ENCODE data around the gene ACADSB.

Gene ACADSB

DNA sequence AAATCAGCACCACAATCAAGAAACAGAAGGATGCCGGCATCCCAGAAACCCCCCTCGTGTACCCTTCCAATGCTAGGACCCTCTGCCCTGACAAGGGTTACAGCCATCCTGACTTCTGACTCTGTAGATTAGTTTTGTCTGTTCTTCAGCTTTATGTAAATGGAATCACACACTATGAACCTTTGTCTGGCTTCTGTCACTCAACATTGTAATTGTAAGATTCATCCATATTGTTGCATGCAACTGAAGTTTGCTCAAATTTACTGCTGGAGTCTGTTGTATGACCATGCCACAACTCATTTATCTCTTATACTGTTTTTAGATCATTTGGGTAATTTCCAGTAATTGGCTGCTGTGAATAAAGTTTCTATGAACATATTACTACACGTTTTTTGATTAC lies 8.7 kb upstream of the ACADSB start:
- DNase-seq (ENCODE audit: insufficient read length, low spot score) (no peak), FAIRE-seq (no peak)

- DNase-seq (ENCODE audit: insufficient read length, low spot score) (no peak), FAIRE-seq (no peak)
Observed at GRCh38 chr10:123001370-123001769, 7.4 kb upstream of the ACADSB start.

- no peak for DNase-seq (ENCODE audit: insufficient read length, low spot score)
- no peak for FAIRE-seq
Observed at GRCh38 chr10:123004298-123004697, 4.5 kb upstream of the ACADSB start.

GRCh38 chr10:123007558-123008354 lies 1.1 kb upstream of the ACADSB start:
- DNase-seq (ENCODE audit: insufficient read length, low spot score) = no peak
- no peak for FAIRE-seq

GRCh38 chr10:123009105-123009820 lies 457 bp downstream of the ACADSB start:
- FAIRE-seq = no peak

GRCh38 chr10:123011987-123012386 lies 3.2 kb downstream of the ACADSB start:
- DNase-seq (ENCODE audit: insufficient read length, low spot score) = no peak
- no peak for FAIRE-seq

More at GRCh38 chr10:123009105-123009820, 457 bp downstream of the ACADSB start:
- DNase-seq (ENCODE audit: insufficient read length, low spot score) = no peak

DNA sequence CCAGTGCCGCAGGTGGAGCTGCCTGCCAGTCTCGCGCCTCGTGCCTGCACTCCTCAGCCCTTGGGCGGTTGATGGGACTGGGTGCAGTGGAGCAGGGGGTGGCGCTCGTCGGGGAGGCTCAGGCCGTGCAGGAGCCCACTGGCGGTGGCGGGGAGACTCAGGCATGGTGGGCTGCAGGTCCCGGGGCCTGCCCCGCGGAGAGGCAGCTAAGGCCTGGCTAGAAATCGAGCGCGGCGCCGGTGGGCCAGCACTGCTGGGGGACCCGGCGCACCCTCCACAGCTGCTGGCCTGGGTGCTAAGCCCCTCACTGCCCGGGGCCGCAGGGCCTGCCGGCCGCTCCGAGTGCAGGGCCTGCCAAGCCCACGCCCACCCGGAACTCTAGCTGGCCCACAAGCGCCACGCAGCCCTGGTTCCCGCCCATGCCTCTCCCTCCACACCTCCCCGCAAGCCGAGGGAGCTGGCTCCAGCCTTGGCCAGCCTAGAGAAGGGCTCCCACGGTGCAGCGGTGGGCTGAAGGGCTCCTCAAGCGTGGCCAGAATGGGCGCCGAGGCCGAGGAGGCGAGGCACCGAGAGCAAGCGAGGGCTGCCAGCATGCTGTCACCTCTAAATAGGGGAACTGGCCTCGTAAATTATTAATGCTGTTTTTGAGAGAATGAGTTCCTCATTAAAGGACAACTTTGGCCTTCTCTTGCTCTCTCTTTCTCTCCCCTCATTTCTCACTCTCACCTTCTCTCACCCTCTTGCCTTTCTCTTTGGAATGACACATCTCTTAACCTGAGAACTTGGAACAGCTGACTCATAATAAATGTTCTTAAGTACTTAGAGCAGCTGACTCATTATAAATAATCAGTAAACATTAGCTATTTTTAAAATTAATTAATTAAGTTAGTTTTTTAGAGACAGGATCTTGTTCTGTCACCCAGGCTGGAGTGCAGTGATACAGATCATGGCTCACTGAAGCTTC lies 4.9 kb downstream of the ACADSB start:
- FAIRE-seq = no peak
- DNase-seq (ENCODE audit: insufficient read length, low spot score) = no peak

GRCh38 chr10:123014772-123015171 lies 6.0 kb downstream of the ACADSB start:
- no peak for FAIRE-seq
- no peak for DNase-seq (ENCODE audit: insufficient read length, low spot score)

DNA sequence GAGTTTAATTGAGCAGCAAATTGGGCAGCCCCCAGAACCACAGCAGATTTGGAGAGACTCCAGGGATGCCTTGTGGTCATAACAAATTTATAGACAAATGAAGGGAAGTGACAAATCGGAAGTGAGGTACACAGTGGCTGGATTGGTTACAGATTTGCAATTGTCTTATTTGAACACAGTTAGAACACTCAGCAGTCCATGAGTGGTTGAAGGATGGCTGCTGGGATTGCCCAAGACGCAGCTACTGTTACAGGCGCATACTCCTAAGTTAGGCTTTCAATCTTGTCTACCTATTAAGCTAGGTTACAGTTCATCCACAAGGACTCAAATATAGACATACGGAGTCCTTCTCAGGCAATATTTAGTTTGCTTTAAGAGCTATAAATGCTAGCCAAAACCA lies 7.4 kb downstream of the ACADSB start:
- no peak for FAIRE-seq
- no peak for DNase-seq (ENCODE audit: insufficient read length, low spot score)

DNA sequence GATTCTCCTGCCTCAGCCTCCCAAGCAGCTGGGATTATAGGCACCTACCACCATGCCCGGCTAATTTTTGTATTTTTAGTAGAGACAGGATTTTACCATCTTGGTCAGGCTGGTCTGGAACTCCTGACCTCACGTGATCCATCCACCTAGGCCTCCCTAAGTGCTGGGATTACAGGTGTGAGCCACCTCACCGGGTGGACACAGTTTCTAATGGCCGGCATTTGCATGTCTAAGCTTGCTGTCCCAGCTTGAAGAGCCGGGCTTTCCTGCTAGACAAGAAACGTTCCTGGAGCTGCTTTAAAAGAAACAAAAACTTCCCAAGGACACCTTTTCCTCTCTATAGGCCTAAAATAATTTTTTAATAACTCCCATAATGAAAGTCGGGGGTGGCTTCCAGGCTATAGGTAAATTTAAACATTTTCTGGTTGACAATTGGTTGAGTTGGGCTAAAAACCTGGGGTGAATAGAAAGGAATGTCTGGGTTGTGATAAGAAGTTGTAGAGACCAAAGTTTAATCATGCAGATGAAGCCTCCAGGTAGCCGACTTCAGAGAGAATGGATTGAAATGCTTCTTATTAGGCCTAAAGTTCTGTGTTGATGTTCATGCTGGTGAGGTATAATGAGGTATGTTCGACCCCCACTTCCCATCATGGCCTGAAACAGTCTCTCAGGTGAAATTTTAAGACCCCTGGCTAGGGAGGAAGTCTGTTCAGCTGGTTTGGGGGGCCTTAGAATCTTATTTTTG lies 8.8 kb downstream of the ACADSB start:
- DNase-seq (ENCODE audit: insufficient read length, low spot score) (no peak), FAIRE-seq (no peak)

DNA sequence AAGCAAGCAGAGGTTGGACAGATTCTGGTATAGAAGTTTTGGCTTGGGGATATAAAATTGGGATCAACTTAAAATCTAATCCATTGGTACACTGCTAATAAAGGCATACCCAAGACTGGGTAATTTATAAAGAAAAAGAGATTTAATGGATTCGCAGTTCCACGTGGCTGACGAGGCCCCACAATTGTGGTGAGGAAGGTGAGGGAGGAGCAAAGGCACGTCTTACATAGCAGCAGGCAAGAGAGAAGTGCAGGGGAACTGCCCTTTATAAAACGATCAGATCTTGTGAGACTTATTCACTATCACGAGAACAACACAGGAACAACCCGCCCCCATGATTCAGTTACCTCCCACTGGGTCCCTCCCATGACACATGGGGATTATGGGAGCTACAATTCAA lies 9.7 kb downstream of the ACADSB start:
- FAIRE-seq = no peak

DNA sequence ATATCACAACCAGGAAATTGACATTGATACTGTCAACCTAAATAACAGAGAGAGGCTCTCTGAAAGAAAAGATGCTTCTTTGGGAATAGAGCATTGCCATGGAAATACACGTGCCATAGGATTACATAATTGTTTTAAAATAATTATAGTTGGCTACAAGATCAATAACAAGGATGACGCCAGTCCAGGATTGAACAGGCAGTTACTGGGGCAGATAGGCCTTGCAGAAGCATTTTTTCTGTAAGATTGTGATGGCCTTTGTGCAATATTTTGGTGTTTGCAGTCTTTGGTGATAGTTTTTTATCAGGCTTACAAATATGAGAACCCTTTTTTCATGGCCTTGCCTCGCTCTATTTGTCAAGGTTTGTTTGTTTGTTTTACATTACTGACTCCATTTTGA lies 10.5 kb downstream of the ACADSB start:
- no peak for FAIRE-seq

More for the DNA sequence above, 9.7 kb downstream of the ACADSB start:
- DNase-seq (ENCODE audit: insufficient read length, low spot score) = no peak

GRCh38 chr10:123019941-123020703 lies 11.3 kb downstream of the ACADSB start:
- DNase-seq (ENCODE audit: insufficient read length, low spot score) (no peak), FAIRE-seq (no peak)

More for the DNA sequence above, 10.5 kb downstream of the ACADSB start:
- no peak for DNase-seq (ENCODE audit: insufficient read length, low spot score)

DNA sequence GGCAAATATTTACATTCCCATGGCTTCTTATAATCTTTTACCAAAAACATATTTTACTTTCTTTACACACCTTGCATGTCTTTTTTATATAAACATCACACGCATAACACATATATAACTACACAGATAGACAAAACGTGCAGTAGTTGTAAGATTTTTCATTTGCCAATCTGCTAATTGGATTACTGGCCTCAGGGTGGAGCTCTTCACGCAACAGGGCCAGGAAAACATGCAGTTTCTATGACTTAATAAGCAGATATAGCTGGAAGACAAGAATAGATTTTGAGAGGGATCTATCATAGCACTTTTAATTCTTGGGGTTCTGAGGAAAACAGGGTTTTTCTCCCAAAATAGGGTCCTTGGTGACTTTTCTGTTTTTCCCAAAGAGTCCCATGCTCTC lies 12.7 kb downstream of the ACADSB start:
- DNase-seq (ENCODE audit: insufficient read length, low spot score) (no peak), FAIRE-seq (no peak)

DNA sequence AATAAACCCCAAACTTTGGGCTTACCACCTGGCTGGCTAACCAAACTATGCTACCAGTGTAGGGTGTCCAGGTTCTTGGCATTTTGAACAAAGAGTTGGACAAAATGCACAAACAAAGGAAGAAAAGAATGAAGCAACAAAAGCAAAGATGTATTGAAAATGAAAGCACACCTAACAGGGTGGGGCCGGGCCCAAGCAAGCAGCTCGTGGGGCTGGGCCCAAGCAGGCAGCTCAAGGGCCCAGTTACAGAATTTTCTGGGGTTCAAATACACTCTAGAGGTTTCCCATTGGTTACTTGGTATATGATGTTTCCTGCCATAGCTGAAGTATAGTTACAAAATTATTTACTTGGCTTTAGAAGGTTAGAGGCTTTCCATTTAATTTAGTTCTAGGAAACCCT lies 15.7 kb downstream of the ACADSB start:
- no peak for FAIRE-seq
- DNase-seq (ENCODE audit: insufficient read length, low spot score) = no peak

GRCh38 chr10:123026302-123026701 lies 17.5 kb downstream of the ACADSB start:
- no peak for FAIRE-seq
- DNase-seq (ENCODE audit: insufficient read length, low spot score) = no peak

DNA sequence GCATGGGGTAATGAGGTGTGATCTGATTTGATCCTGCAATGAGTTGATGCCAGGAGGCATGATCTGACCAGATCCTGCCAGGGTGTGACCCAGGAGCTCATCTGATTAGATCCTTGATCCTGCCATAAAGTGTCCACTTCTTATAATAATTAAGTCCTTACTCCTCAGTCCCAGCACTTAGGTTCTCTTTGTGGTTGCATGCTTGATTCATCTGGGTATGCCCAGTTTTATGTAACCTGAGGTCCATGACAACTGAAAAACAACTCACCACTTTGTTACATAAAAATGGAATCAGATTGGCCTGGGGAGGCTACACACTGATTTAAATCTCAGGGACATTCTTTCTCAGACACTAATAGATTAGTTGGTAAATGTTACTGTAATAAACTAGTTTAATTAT lies 19.1 kb downstream of the ACADSB start:
- no peak for FAIRE-seq

DNA sequence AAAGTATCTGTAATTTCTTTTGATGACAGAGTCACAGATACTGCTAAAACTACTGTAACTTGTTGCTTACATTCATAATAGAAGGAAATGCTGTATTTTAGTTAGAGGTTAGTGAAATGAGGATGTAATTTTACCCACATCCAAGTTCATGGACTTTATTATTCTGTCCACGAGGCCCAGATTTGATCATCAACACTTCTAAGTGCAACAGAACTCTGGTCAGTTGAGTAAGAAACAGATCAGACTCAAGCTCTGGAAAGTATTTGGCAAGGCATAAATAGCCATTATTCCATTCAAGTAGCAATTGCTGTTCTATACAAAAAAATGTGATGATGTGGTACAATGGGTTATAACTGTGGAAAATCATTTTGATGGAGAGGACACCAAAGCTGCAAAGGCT lies 22.3 kb downstream of the ACADSB start:
- no peak for FAIRE-seq

More for the DNA sequence above, 19.1 kb downstream of the ACADSB start:
- no peak for DNase-seq (ENCODE audit: insufficient read length, low spot score)

DNA sequence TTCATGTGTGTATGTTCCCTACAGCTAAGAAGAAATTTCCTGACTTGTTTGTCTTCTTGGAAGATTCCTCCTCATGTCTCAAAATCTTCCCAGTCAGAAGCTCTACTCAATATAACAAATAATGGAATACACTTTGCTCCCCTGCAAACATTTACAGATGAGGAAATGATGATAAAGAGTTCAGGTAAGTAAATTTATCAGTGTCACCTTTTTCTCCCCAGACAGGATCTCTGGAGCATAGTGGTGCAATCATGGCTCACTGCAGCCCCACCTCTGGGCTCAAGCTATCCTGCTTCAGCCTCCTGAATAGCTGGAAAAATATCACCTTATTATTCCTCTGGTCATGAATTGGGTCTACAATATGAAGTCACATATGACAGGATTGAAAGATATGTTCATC lies 25.5 kb downstream of the ACADSB start:
- DNase-seq (ENCODE audit: insufficient read length, low spot score) = no peak
- no peak for FAIRE-seq

More for the DNA sequence above, 22.3 kb downstream of the ACADSB start:
- DNase-seq (ENCODE audit: insufficient read length, low spot score) = no peak
